Parathyroid adenoma (tissue), 2 donors: ENCODE measurements around the gene PDK1.

Source experiments
- H2AFZ ChIP-seq: fragments of 300-600 bp; sonication (generic); one replicate; pipeline ENCODE4 v1.7.0; 2017; ENCODE audit warnings: antibody characterized with exemption, mild to moderate bottlenecking
- H3K27ac ChIP-seq: fragments of 300-600 bp; sonication (generic); one replicate; pipeline ENCODE4 v1.7.0; 2017
- H3K27me3 ChIP-seq: fragments of 300-600 bp; sonication (generic); one replicate; pipeline ENCODE4 v1.7.0; 2017; ENCODE audit warnings: low read length; ENCODE audit not compliant: control insufficient read depth, insufficient read depth
- H3K36me3 ChIP-seq: fragments of 300-600 bp; sonication (generic); one replicate; pipeline ENCODE4 v1.7.0; 2017; ENCODE audit warnings: low read length; ENCODE audit not compliant: control insufficient read depth, insufficient read depth
- H3K4me1 ChIP-seq: fragments of 300-600 bp; sonication (generic); one replicate; pipeline ENCODE4 v1.7.0; 2017; ENCODE audit warnings: control low read depth
- H3K4me2 ChIP-seq: fragments of 300-600 bp; sonication (generic); one replicate; pipeline ENCODE4 v1.7.0; 2017; ENCODE audit warnings: low read length
- H3K4me3 ChIP-seq: fragments of 300-600 bp; sonication (generic); one replicate; pipeline ENCODE4 v1.7.0; 2017; ENCODE audit warnings: low read depth, low read length
- H3K79me2 ChIP-seq: fragments of 300-600 bp; sonication (generic); one replicate; pipeline ENCODE4 v1.7.0; 2017; ENCODE audit warnings: control low read depth
- H3K9ac ChIP-seq: fragments of 300-600 bp; sonication (generic); one replicate; pipeline ENCODE4 v1.7.0; 2017; ENCODE audit warnings: mild to moderate bottlenecking
- H3K9me3 ChIP-seq: fragments of 300-600 bp; sonication (generic); one replicate; pipeline ENCODE4 v1.7.0; 2017; ENCODE audit warnings: low read length; ENCODE audit not compliant: control insufficient read depth
- TF ChIP-seq, protein P1 (sequence below): fragments of 300-600 bp; sonication (generic); IDR thresholded peaks from one replicate; pipeline ENCODE4 v1.7.0; 2017; ENCODE audit warnings: antibody characterized with exemption, mild to moderate bottlenecking
- donor health status: primary hyperparathyroidism.

The PDK1 gene

DNA sequence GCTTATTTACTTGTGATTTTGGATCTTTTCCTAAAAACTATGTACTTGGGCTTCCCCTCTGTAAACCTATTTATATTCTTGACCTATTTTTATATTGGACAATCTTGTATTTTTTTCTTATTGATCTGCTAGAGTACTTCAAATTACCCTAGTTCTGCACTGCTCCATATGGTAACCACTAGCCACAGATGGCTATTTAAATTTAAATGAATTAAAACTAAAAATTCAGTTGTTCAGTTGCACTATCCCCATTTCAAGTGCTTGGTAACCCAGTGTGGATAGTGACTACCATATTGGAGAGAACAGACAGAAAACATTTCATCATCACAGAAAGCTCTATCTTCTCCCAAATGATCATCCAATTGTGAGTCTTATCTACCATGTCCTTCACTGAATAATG, 74.3 kb downstream of the PDK1 start:
- no peak overlapping the region for H3K4me2 ChIP-seq
- H3K36me3 ChIP-seq: no peaks in the 10 kb centered on the region
- no peak overlapping the region for H2AFZ ChIP-seq
- H3K27ac ChIP-seq: no peak overlapping the region
- no peaks in the 10 kb centered on the region for H3K27me3 ChIP-seq
- no peak overlapping the region for H3K4me3 ChIP-seq
- no peaks in the 10 kb centered on the region for H3K79me2 ChIP-seq
- no peaks in the 10 kb centered on the region for H3K9me3 ChIP-seq
- TF ChIP-seq, protein P1, sequence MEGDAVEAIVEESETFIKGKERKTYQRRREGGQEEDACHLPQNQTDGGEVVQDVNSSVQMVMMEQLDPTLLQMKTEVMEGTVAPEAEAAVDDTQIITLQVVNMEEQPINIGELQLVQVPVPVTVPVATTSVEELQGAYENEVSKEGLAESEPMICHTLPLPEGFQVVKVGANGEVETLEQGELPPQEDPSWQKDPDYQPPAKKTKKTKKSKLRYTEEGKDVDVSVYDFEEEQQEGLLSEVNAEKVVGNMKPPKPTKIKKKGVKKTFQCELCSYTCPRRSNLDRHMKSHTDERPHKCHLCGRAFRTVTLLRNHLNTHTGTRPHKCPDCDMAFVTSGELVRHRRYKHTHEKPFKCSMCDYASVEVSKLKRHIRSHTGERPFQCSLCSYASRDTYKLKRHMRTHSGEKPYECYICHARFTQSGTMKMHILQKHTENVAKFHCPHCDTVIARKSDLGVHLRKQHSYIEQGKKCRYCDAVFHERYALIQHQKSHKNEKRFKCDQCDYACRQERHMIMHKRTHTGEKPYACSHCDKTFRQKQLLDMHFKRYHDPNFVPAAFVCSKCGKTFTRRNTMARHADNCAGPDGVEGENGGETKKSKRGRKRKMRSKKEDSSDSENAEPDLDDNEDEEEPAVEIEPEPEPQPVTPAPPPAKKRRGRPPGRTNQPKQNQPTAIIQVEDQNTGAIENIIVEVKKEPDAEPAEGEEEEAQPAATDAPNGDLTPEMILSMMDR: no peak
- H3K9ac ChIP-seq: no peak overlapping the region
- H3K4me1 ChIP-seq: no peaks in the 10 kb centered on the region

DNA sequence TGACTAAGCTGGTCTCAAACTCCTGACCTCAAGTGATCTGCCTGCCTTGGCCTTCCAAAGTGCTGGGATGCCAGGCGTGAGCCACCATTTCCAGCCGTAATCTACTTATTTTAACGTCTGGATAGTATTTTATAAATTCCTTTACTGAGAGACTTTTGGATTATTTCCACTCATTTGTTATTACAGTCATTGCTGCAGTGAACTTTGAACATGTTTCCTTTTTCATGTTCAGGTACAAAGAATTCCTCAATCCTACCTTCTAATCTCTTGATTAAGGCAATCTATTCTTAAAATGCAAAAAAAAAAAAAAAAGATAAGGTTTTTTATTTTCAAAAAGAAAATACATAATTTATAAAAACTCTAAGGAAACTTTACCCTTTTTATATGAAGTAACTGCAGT, 78.6 kb downstream of the PDK1 start:
- Histone ChIP-seq H3K36me3 (no peaks in the 10 kb centered on the region), H3K4me1 (no peaks in the 10 kb centered on the region), H3K27me3 (no peaks in the 10 kb centered on the region), H3K4me3 (no peak overlapping the region), H3K27ac (no peak overlapping the region), H3K4me2 (no peak overlapping the region), H3K9ac (no peak overlapping the region), H3K79me2 (no peaks in the 10 kb centered on the region), H3K9me3 (no peaks in the 10 kb centered on the region), H2AFZ (no peak overlapping the region)
- TF ChIP-seq, protein P1: no peak

DNA sequence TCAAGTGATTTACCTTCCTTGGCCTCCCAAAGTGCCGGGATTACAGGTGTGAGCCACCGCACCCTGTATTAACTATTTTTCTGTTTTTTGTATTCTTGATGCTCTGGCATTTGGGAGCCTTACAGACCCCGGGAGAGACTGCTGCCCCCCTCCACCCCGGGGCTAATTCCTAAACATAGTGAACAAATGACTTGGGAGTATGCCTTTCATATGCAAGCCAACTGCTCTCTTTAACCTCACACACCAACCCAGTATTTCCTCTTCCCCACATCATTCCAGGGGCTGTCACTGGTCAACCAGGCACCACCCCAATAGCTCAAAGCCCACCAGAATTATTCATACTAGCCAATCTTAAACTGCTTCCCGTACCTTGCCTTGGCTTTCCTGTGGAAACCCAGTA, 79.7 kb downstream of the PDK1 start:
- Histone ChIP-seq H3K4me3 (no peak overlapping the region), H3K4me2 (no peak overlapping the region), H3K79me2 (no peaks in the 10 kb centered on the region), H3K9me3 (no peaks in the 10 kb centered on the region), H3K4me1 (no peaks in the 10 kb centered on the region), H2AFZ (no peak overlapping the region), H3K36me3 (no peaks in the 10 kb centered on the region), H3K27ac (no peak overlapping the region), H3K27me3 (no peaks in the 10 kb centered on the region), H3K9ac (no peak overlapping the region)
- TF ChIP-seq, protein P1: no peak

DNA sequence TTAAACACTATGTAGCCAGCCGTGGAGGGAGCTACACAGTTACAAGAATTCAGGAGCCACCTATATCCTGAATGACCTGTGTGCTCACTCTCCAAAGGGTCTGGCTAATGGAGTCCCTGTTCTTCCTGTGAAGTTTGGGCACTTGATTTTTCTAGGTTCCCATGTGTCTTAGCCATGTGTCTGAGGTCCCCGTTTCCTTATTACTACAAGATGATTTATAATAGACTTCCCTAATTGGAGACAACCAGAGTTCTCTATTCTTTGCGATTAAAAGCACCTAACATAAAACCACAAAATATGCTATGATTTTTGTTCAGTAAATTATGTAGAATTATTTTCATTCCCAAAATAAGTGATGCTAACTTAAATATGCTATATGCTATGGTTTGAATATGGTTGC, 83.4 kb downstream of the PDK1 start:
- Histone ChIP-seq H3K27me3 (no peaks in the 10 kb centered on the region), H3K79me2 (no peaks in the 10 kb centered on the region), H3K4me2 (no peak overlapping the region), H3K9me3 (no peaks in the 10 kb centered on the region), H3K27ac (no peak overlapping the region), H3K9ac (no peak overlapping the region), H2AFZ (no peak overlapping the region), H3K36me3 (no peaks in the 10 kb centered on the region), H3K4me1 (no peaks in the 10 kb centered on the region), H3K4me3 (no peak overlapping the region)
- TF ChIP-seq, protein P1: no peak

DNA sequence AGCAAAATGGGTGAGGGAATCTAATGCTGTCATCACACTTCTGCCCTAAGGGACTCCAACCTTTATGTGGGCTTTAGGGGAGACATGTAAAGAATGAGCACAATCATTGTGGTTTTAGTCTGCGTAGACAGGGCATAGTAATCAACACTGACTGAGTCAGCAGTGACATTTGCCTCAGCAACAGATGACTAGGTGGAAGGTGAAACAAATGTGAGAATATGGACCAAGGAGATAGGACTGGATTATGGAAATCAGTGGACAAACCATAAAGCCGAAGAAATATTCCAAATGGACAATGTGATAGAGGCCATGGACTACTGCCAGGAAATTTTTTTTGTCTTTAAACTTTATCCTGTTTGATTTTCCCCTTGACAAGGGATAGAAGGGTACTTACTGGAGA, 83.9 kb downstream of the PDK1 start:
- H3K4me2 ChIP-seq: no peak overlapping the region
- TF ChIP-seq, protein P1: no peak
- no peaks in the 10 kb centered on the region for H3K9me3 ChIP-seq

More for the DNA sequence above, 83.9 kb downstream of the PDK1 start:
- H3K4me1 ChIP-seq: no peaks in the 10 kb centered on the region
- no peak overlapping the region for H3K9ac ChIP-seq
- no peaks in the 10 kb centered on the region for H3K79me2 ChIP-seq
- H3K27me3 ChIP-seq: no peaks in the 10 kb centered on the region
- no peak overlapping the region for H3K27ac ChIP-seq
- no peak overlapping the region for H2AFZ ChIP-seq
- no peaks in the 10 kb centered on the region for H3K36me3 ChIP-seq
- H3K4me3 ChIP-seq: no peak overlapping the region
